ENCODE results near the gene PHLDB3. TPM values are rescaled to one million over a fixed set of nuclear protein-coding genes. Genes with fewer than 3 reads are reported as not detected.

PHLDB3 gene
- total RNA-seq, 4 donors from 2014 or later, result 2.0 to 8.7 (median 3.9) TPM

- DNase-seq (ENCODE audit: low spot score), result no peak
- no peak for TF ChIP-seq CTCF (IDR thresholded peaks at IDR 0.05)
- no peak for ATAC-seq (ENCODE audit: low FRiP score)
Observed at GRCh38 chr19:43455321-43456113, 49.0 kb downstream of the PHLDB3 start.

- ATAC-seq (ENCODE audit: low FRiP score), result no peak
- no peak for DNase-seq (ENCODE audit: low spot score)
- TF ChIP-seq CTCF (IDR thresholded peaks at IDR 0.05), result no peak
Observed at GRCh38 chr19:43454031-43454430, 50.5 kb downstream of the PHLDB3 start.

GRCh38 chr19:43452582-43452981, 52.0 kb downstream of the PHLDB3 start:
- no peak for TF ChIP-seq CTCF (IDR thresholded peaks at IDR 0.05)
- DNase-seq (ENCODE audit: low spot score) (no peak), ATAC-seq (ENCODE audit: low FRiP score) (no peak)

GRCh38 chr19:43450545-43450997, 54.0 kb downstream of the PHLDB3 start:
- no peak for TF ChIP-seq CTCF (IDR thresholded peaks at IDR 0.05)
- no peak for DNase-seq (ENCODE audit: low spot score)
- no peak for ATAC-seq (ENCODE audit: low FRiP score)

GRCh38 chr19:43447655-43448054, 56.9 kb downstream of the PHLDB3 start:
- ATAC-seq (ENCODE audit: low FRiP score), result no peak
- no peak for TF ChIP-seq CTCF (IDR thresholded peaks at IDR 0.05)
- no peak for DNase-seq (ENCODE audit: low spot score)

- ATAC-seq (ENCODE audit: low FRiP score), result peak; percentile 58
- peak; percentile 41 for DNase-seq (ENCODE audit: low spot score)
- peak in 2 of 3 donors; percentile 38 to 86 for TF ChIP-seq CTCF (IDR thresholded peaks at IDR 0.05)
Observed at GRCh38 chr19:43446746-43447489, 57.6 kb downstream of the PHLDB3 start.
